ENCODE results near the gene MYBPHL.

MYBPHL gene

DNA sequence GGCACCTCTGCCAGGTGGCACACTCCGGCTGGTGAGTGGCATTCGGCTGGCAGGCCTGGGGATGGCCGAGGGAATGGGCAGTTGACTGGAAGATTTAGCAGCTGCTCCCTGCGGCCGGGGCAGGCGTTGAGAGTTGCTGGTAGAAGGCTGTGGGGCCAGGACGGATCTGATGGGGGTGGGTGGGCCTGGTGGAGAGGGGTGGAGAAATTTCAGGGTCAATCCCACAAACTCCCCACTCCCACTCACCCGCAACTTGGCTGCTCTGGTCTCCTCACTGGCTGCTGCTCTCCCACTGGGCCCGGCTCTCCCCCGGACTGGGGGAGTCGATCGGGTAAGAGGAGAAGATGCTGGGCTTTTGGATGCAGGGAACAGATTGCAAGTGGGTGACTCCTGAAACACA, 25.9 kb downstream of the MYBPHL start:
- Histone ChIP-seq H3K27me3 (ENCODE audit: insufficient read depth, low read depth) (no peaks in the 10 kb centered on the region), H3K4me1 (ENCODE audit: low read depth, poor library complexity, severe bottlenecking) (peaks cover 45% of the 10 kb centered on the region), H4K20me1 (ENCODE audit: insufficient read depth) (no peaks in the 10 kb centered on the region), H3K36me3 (ENCODE audit: insufficient read depth) (no peaks in the 10 kb centered on the region), H2AFZ (ENCODE audit: low read depth) (no peak overlapping the region), H3K27ac (no peak overlapping the region), H3K4me2 (no peak overlapping the region), H3K4me3 (IDR thresholded peaks at IDR 0.05; ENCODE audit: insufficient read depth, low read depth, low read length) (no peak overlapping the region), H3K9ac (no peak overlapping the region), H3K79me2 (ENCODE audit: insufficient read depth, low read depth) (no peaks in the 10 kb centered on the region)
- TF ChIP-seq CTCF (conservative IDR thresholded peaks at IDR 0.05; ENCODE audit: low read depth, low read length), result no peak

DNA sequence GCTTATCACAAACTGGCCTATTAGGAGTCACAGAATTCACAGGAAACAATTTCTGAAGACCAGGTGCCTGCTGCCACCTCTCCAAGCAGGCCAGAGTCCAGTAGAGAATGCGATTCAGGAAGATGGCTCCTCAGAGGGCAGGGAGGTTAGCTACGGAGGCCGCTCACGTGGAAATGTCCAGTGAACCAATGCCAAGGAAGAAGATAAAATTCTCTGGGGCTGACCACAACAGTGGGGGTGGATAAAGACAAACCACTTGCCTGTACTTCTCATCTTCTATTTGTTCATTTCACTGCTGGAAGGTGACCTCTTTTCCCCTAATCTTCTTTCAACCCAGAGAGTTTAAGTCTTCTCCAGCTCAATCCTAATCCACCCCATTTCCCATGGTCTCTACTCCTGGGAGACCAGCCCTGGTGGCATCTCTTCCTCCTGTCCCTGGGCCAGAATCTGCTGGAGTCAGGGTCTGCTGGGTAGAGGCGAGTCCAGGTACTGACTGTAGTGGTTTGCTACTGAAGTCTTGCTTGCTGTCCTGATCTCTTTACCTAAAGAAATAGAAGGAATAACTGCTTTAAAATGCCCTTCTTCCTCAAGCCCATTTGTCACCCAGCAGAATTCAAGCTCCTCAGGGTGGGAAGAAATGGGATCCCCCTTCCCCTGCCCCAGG, 27.1 kb downstream of the MYBPHL start:
- Histone ChIP-seq H2AFZ (ENCODE audit: low read depth) (no peak overlapping the region), H3K9ac (no peak overlapping the region), H3K27me3 (ENCODE audit: insufficient read depth, low read depth) (no peaks in the 10 kb centered on the region), H3K27ac (no peak overlapping the region), H3K36me3 (ENCODE audit: insufficient read depth) (no peaks in the 10 kb centered on the region), H3K4me1 (ENCODE audit: low read depth, poor library complexity, severe bottlenecking) (peaks cover 42% of the 10 kb centered on the region), H4K20me1 (ENCODE audit: insufficient read depth) (no peaks in the 10 kb centered on the region), H3K4me2 (no peak overlapping the region), H3K79me2 (ENCODE audit: insufficient read depth, low read depth) (no peaks in the 10 kb centered on the region), H3K4me3 (IDR thresholded peaks at IDR 0.05; ENCODE audit: insufficient read depth, low read depth, low read length) (no peak overlapping the region)
- no peak for TF ChIP-seq CTCF (conservative IDR thresholded peaks at IDR 0.05; ENCODE audit: low read depth, low read length)

GRCh38 chr1:109277434-109278204, 29.2 kb downstream of the MYBPHL start:
- Histone ChIP-seq H3K9ac (peak overlapping the region; percentile 18; the same call in 1 of the 2 replicates), H3K4me2 (peak overlapping the region; percentile 76), H2AFZ (ENCODE audit: low read depth) (peak overlapping the region; percentile 57), H3K27ac (peak overlapping the region; percentile 65), H3K4me3 (IDR thresholded peaks at IDR 0.05; ENCODE audit: insufficient read depth, low read depth, low read length) (peak overlapping the region; percentile 65), H3K79me2 (ENCODE audit: insufficient read depth, low read depth) (no peaks in the 10 kb centered on the region), H3K4me1 (ENCODE audit: low read depth, poor library complexity, severe bottlenecking) (peaks cover 32% of the 10 kb centered on the region), H3K36me3 (ENCODE audit: insufficient read depth) (no peaks in the 10 kb centered on the region), H4K20me1 (ENCODE audit: insufficient read depth) (no peaks in the 10 kb centered on the region), H3K27me3 (ENCODE audit: insufficient read depth, low read depth) (no peaks in the 10 kb centered on the region)
- TF ChIP-seq CTCF (conservative IDR thresholded peaks at IDR 0.05; ENCODE audit: low read depth, low read length), result peak; percentile 100

DNA sequence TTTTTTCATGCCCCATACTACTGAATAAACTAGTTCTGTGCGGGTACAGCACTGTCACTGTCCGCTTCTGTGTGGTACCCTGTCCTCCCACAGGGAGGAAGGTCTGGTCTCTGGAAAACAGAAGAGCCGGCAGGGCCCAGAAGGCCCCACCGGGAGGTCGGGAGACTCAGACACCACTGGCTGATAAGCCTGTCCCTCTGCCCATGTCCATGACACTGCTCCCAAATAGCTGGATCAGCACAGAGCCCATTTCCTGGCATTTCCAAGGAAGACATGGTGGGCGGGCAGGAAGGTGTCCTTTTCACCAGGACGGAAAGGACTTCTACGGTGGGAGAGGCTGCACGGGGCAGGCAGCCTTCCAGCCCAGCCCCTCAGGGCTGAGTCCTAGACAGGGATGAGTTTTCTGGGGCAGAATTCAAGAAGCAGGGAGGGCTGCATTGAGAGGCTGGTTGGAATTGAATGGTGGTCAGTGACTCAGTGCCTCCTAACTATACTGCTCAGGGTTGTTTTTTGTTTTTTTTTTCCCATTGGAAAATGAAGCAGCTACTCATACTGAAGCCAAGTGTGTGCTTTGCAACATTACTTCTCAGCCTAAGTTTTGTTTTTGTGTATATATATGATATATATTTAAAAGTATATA, 31.0 kb downstream of the MYBPHL start:
- Histone ChIP-seq H3K4me2 (no peak overlapping the region), H3K79me2 (ENCODE audit: insufficient read depth, low read depth) (no peaks in the 10 kb centered on the region), H3K27me3 (ENCODE audit: insufficient read depth, low read depth) (no peaks in the 10 kb centered on the region), H3K4me1 (ENCODE audit: low read depth, poor library complexity, severe bottlenecking) (peaks cover 20% of the 10 kb centered on the region), H4K20me1 (ENCODE audit: insufficient read depth) (no peaks in the 10 kb centered on the region), H2AFZ (ENCODE audit: low read depth) (no peak overlapping the region), H3K4me3 (IDR thresholded peaks at IDR 0.05; ENCODE audit: insufficient read depth, low read depth, low read length) (no peak overlapping the region), H3K36me3 (ENCODE audit: insufficient read depth) (no peaks in the 10 kb centered on the region), H3K9ac (no peak overlapping the region), H3K27ac (no peak overlapping the region)
- TF ChIP-seq CTCF (conservative IDR thresholded peaks at IDR 0.05; ENCODE audit: low read depth, low read length), result no peak
